ENCODE measurements around the gene TUSC2. TPM values are rescaled to one million over a fixed set of nuclear protein-coding genes. Genes with fewer than 3 reads are reported as not detected.

TUSC2 gene
- total RNA-seq, 2 experiments from 2014 or later, result 23.1 to 24.7 TPM

GRCh38 chr3:50352781-50353180 is 24.8 kb upstream of the TUSC2 start:
- Histone ChIP-seq H3K27ac (ENCODE audit: low read depth in 1 of 2, low read length in 2 of 2) (no peak overlapping the region), H3K4me1 (ENCODE audit: insufficient read depth, low read length) (peaks cover 74% of the 10 kb centered on the region)

GRCh38 chr3:50351323-50351697 is 23.3 kb upstream of the TUSC2 start:
- H3K4me3 Mint-ChIP-seq, result peak overlapping the region; percentile 97
- H3K9me3 Mint-ChIP-seq, result no peaks in the 10 kb centered on the region
- Histone ChIP-seq H3K27me3 (ENCODE audit: control insufficient read depth in 1 of 2, insufficient read depth in 2 of 2, low read length in 2 of 2) (no peaks in the 10 kb centered on the region), H3K4me3 (ENCODE audit: low read length) (peak overlapping the region; percentile 76), H3K4me1 (ENCODE audit: insufficient read depth, low read length) (peaks cover 73% of the 10 kb centered on the region), H3K36me3 (ENCODE audit: insufficient read depth, low read length) (peaks cover 63% of the 10 kb centered on the region), H3K27ac (ENCODE audit: low read depth in 1 of 2, low read length in 2 of 2) (peak overlapping the region; percentile 94 to 97), H3K9me3 (ENCODE audit: control insufficient read depth in 1 of 2, insufficient read depth in 1 of 2, low read length in 2 of 2) (no peaks in the 10 kb centered on the region)
- ATAC-seq (ENCODE audit: poor library complexity) (no peak), DNase-seq (no peak)
- H3K27ac Mint-ChIP-seq, result peak overlapping the region; percentile 99
- peaks cover 61% of the 10 kb centered on the region for H3K4me1 Mint-ChIP-seq (ENCODE audit: low read depth)
- H3K27me3 Mint-ChIP-seq, result no peaks in the 10 kb centered on the region
- peaks cover 64% of the 10 kb centered on the region for H3K36me3 Mint-ChIP-seq (ENCODE audit: low read depth)
- TF ChIP-seq CTCF (IDR thresholded peaks at IDR 0.05), result no peak
- ChIA-PET POLR2A (interaction anchor here (0.6 to 4.9 kb wide), 20 partner anchors 8 to 1034 kb away, joined by 3 to 214 read pairs (median 6); partner anchors contain the start of genes C3orf18, GNAI2, HEMK1 and HYAL2), CTCF (interaction anchor here (0.9 to 1.7 kb wide), 4 partner anchors 27 to 1038 kb away, joined by 3 to 8 read pairs (median 4); no protein-coding TSS in a partner anchor)
- intact Hi-C loops (cut with DNase I, micrococcal nuclease), result loop anchor here (1.0 to 5.0 kb wide), 6 partner anchors 8 to 1151 kb away; partner anchors contain the start of genes TMEM115 (in 2 of the 2), DCAF1 (in 1 of the 2), IFRD2 (in 1 of the 2) and RBM15B (in 1 of the 2)

More at GRCh38 chr3:50352781-50353180, 24.8 kb upstream of the TUSC2 start:
- no peak for TF ChIP-seq CTCF (IDR thresholded peaks at IDR 0.05)
- H3K9me3 ChIP-seq (ENCODE audit: control insufficient read depth in 1 of 2, insufficient read depth in 1 of 2, low read length in 2 of 2), result no peaks in the 10 kb centered on the region
- ChIA-PET POLR2A (interaction anchor here (2.5 to 6.4 kb wide), 3 partner anchors 13 to 54 kb away, joined by 9 to 57 read pairs (median 42); partner anchors contain the start of genes HYAL3, NAA80 and RASSF1), CTCF (interaction anchor here (0.7 to 1.1 kb wide), 3 partner anchors 13 to 1039 kb away, joined by 3 read pairs; no protein-coding TSS in a partner anchor)
- Mint-ChIP-seq H3K4me1 (ENCODE audit: low read depth) (peaks cover 64% of the 10 kb centered on the region), H3K4me3 (peak overlapping the region; percentile 49), H3K9me3 (no peaks in the 10 kb centered on the region), H3K27me3 (no peaks in the 10 kb centered on the region), H3K27ac (peak overlapping the region; percentile 53), H3K36me3 (ENCODE audit: low read depth) (peaks cover 67% of the 10 kb centered on the region)
- no peak overlapping the region for H3K4me3 ChIP-seq (ENCODE audit: low read length)
- peaks cover 72% of the 10 kb centered on the region for H3K36me3 ChIP-seq (ENCODE audit: insufficient read depth, low read length)
- intact Hi-C loops (cut with DNase I, micrococcal nuclease), result loop anchor here in 1 of 2 experiments (5.0 kb wide), 2 partner anchors 1040 to 1150 kb away; partner anchors contain the start of genes DCAF1 and RBM15B
- DNase-seq (peak in 2 of 14 experiments; percentile 49 to 58), ATAC-seq (ENCODE audit: poor library complexity) (no peak)
- H3K27me3 ChIP-seq (ENCODE audit: control insufficient read depth in 1 of 2, insufficient read depth in 2 of 2, low read length in 2 of 2), result no peaks in the 10 kb centered on the region

DNA sequence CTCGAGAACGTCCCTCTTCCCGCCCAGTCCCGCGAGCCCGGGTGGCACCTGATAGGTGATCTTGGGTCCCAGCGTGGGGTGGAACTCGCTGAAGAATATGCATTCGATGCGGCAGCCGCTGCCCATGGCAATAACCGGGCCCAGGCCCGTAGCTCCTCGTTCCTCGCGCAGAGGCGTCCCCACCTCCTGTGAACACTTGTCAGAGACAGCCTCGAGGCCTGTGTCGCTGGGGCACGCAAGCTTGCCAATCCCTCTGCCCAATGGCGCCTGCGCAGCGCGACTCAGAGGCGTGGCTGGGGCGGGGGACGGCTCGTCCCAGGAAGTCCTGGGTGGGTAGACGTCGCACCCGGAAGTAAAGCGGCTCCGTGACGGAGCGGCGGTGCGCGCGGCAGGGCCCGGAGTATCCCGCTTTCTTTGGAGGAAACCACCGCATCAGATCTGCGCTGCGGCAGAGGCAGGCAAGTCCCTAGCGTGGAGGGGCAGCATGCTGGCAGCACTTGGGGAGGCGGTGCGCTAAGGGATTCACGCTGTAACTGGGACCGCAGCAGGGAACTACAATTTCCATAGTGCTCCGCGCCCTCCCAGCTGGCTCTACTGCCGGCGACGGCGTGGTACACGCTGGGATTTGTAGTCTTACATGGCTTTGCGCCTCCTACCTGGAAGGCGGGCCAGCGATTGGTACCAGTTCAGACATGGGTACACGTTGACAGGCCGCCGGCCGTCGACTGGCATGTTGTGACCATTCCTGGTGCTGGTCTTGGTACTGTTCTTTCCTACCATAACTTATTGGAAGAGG is 22.7 kb upstream of the TUSC2 start, which contains the start of the genes CYB561D2 and NPRL2:
CYB561D2 (plus strand) TSS at position 336 of the 796 bp plus-strand sequence. CDS start 572 bp downstream, outside the sequence.
NPRL2 (minus strand) TSS at position 249 of the 796 bp plus-strand sequence; CDS start at position 126, 123 bp downstream.
- H3K4me3 ChIP-seq (ENCODE audit: low read length), result peak within 1 kb of the TSS; percentile 76
- peak within 1 kb of the TSS; percentile 99 for H3K27ac Mint-ChIP-seq
- peaks cover 64% of the 10 kb centered on the region for H3K4me1 Mint-ChIP-seq (ENCODE audit: low read depth)

More for the DNA sequence above, 22.7 kb upstream of the TUSC2 start, which contains the start of the genes CYB561D2 and NPRL2:
- TF ChIP-seq CTCF (IDR thresholded peaks at IDR 0.05), result no peak
- Mint-ChIP-seq H3K27me3 (no peaks in the 10 kb centered on the region), H3K4me3 (peak within 1 kb of the TSS; percentile 97), H3K9me3 (no peaks in the 10 kb centered on the region), H3K36me3 (ENCODE audit: low read depth) (peaks cover 63% of the 10 kb centered on the region)
- no peaks in the 10 kb centered on the region for H3K27me3 ChIP-seq (ENCODE audit: control insufficient read depth in 1 of 2, insufficient read depth in 2 of 2, low read length in 2 of 2)
- no peaks in the 10 kb centered on the region for H3K9me3 ChIP-seq (ENCODE audit: control insufficient read depth in 1 of 2, insufficient read depth in 1 of 2, low read length in 2 of 2)
- POLR2A ChIA-PET, result interaction anchor here (0.6 to 4.9 kb wide), 27 partner anchors 9 to 1929 kb away, joined by 3 to 214 read pairs (median 5); partner anchors contain the start of genes C3orf18, GNAI2, HEMK1 and HYAL2
- ATAC-seq (ENCODE audit: poor library complexity) (peak; percentile 85), DNase-seq (peak; percentile 98 to 100 (median 99))
- peak within 1 kb of the TSS; percentile 94 to 97 for H3K27ac ChIP-seq (ENCODE audit: low read depth in 1 of 2, low read length in 2 of 2)
- H3K4me1 ChIP-seq (ENCODE audit: insufficient read depth, low read length), result peaks cover 73% of the 10 kb centered on the region
- intact Hi-C loops (cut with DNase I, micrococcal nuclease), result loop anchor here (1.0 to 5.0 kb wide), 6 partner anchors 9 to 1152 kb away; partner anchors contain the start of genes TMEM115 (in 2 of the 2), DCAF1 (in 1 of the 2), IFRD2 (in 1 of the 2) and RBM15B (in 1 of the 2)
- CTCF ChIA-PET, result interaction anchor here (0.7 to 2.0 kb wide), 8 partner anchors 9 to 1039 kb away, joined by 3 to 12 read pairs (median 4); no protein-coding TSS in a partner anchor
- peaks cover 58% of the 10 kb centered on the region for H3K36me3 ChIP-seq (ENCODE audit: insufficient read depth, low read length)

Data from CD4-positive, alpha-beta T cell (primary cell).